Endothelial cell of umbilical vein (primary cell): ENCODE measurements around the gene ANKRD31. TPM values are rescaled to one million over a fixed set of nuclear protein-coding genes. Genes with fewer than 3 reads are reported as not detected.

Experiments
- BruUV-seq: library from RNA; stranded (reverse); fragments of 400-500 nt; replicated peaks from 2 replicates; lab custom pipeline; 2021; lab: Mats Ljungman, UMichigan
- CTCF ChIA-PET: fragments of 300-600, 350-600 bp; sonication (Branson Sonifier 250); formaldehyde crosslinking; loops from one replicate; lab custom pipeline; 2021; ENCODE audit warnings: antibody characterized with exemption, inconsistent platforms; lab: Charles Lee
- POLR2A ChIA-PET: fragments of 300-600, 350-600 bp; sonication (Branson Sonifier 250); formaldehyde crosslinking; loops from one replicate; lab custom pipeline; 2021; ENCODE audit warnings: antibody characterized with exemption, inconsistent platforms; lab: Charles Lee
- DNase-seq: peaks from one replicate; pipeline ENCODE4 v3.0.0-alpha.2; 2011; ENCODE audit warnings: low read depth, low spot score
- FAIRE-seq: peaks from 2 replicates; lab custom pipeline; 2011; peaks lifted over from hg19 to GRCh38; lab: Jason Lieb, UNC
- H2AFZ ChIP-seq: 2 replicates; pipeline ENCODE4 v1.6.0; 2012; ENCODE audit warnings: low read depth, low read length, control low read depth, inconsistent platforms
- H3K27ac ChIP-seq: 2 replicates; pipeline ENCODE4 v1.5.1; 2011; ENCODE audit warnings: low read depth, mild to moderate bottlenecking, control low read depth, low read length, moderate library complexity; ENCODE audit not compliant: insufficient read depth
- H3K27me3 ChIP-seq, 2 experiments: 2 replicates each; pipeline versions ENCODE4 v1.6.0 to v1.6.1; 2011; ENCODE audit warnings: low read length in 2 of 2, mixed read lengths in 1 of 2; ENCODE audit not compliant: control insufficient read depth in 2 of 2, insufficient read depth in 2 of 2
- H3K36me3 ChIP-seq, 2 experiments: 2 replicates in 1 of 2; 3 replicates in 1 of 2; pipeline ENCODE4 v1.5.1; 2011; ENCODE audit warnings: low read length in 2 of 2, mild to moderate bottlenecking in 1 of 2, moderate library complexity in 1 of 2; ENCODE audit not compliant: control insufficient read depth in 2 of 2, insufficient read depth in 2 of 2; ENCODE audit errors: extremely low read depth in 1 of 2
- H3K4me1 ChIP-seq: 3 replicates; pipeline ENCODE4 v1.5.1; 2011; ENCODE audit warnings: mild to moderate bottlenecking, low read length; ENCODE audit not compliant: control insufficient read depth, insufficient read depth; ENCODE audit errors: extremely low read depth
- H3K4me2 ChIP-seq: 2 replicates; pipeline ENCODE4 v1.6.1; 2011; ENCODE audit warnings: low read length, control low read depth, mixed read lengths; ENCODE audit not compliant: insufficient read depth
- H3K4me3 ChIP-seq, 3 experiments: fragments of 200-600 bp in 1 of 3; sonication (generic), shearing (Covaris generic) in 1 of 3; replicated peaks in 1 of 3; 2 replicates each; pipeline ENCODE4 v1.5.1; 2011 to 2016; ENCODE audit warnings: control low read depth in 3 of 3, low read length in 3 of 3, mild to moderate bottlenecking in 2 of 3, inconsistent platforms in 1 of 3, low read depth in 1 of 3, moderate library complexity in 1 of 3; ENCODE audit not compliant: insufficient read depth in 1 of 3
- H3K79me2 ChIP-seq: 2 replicates; pipeline ENCODE4 v1.6.0; 2012; ENCODE audit warnings: low read length, inconsistent platforms; ENCODE audit not compliant: control insufficient read depth, insufficient read depth
- H3K9ac ChIP-seq: replicated peaks from 2 replicates; pipeline ENCODE3; 2011; ENCODE audit warnings: low read length, control low read depth; ENCODE audit not compliant: insufficient read depth; ENCODE audit errors: extremely low read depth
- H3K9me1 ChIP-seq: replicated peaks from 3 replicates; pipeline ENCODE4 v1.6.0; 2011; ENCODE audit warnings: mild to moderate bottlenecking, low read length; ENCODE audit not compliant: control insufficient read depth, insufficient read depth; ENCODE audit errors: extremely low read depth
- H3K9me3 ChIP-seq: replicated peaks from 2 replicates; pipeline ENCODE4 v1.5.1; 2012; ENCODE audit warnings: low read length, inconsistent platforms; ENCODE audit not compliant: control insufficient read depth, insufficient read depth
- H4K20me1 ChIP-seq: replicated peaks from 2 replicates; pipeline ENCODE3; 2011; ENCODE audit warnings: mild to moderate bottlenecking, low read length; ENCODE audit not compliant: control insufficient read depth, insufficient read depth; ENCODE audit errors: extremely low read depth
- POLR2A ChIP-seq: IDR thresholded peaks from 2 replicates; pipeline ENCODE4 v1.6.1; 2012; ENCODE audit warnings: low read depth, mild to moderate bottlenecking, control low read depth, low read length
- dilution Hi-C: fragments of 300-500 bp; cut with MboI; formaldehyde crosslinking; loops from one replicate; pipeline ENCODE4 v1.15.0; 2019; ENCODE audit warnings: low sequenced_read_pairs; ENCODE audit not compliant: extremely low pct_ligation_motif_present
- intact Hi-C: fragments of 100-400 bp; cut with micrococcal nuclease; formaldehyde crosslinking; loops from one replicate; pipeline ENCODE4 v1.10.0; 2022
- polyA plus RNA-seq, 4 experiments: library from polyadenylated mRNA; depleted of rRNA in 3 of 4; stranded (reverse) in 3 of 4; unstranded in 1 of 4; fragments of >200 nt; gene quantifications; 2 replicates each; pipeline versions ENCODE4 v1.2.1 to v1.2.3, GENCODE V29; 2011 to 2012; ENCODE audit warnings: missing spikeins in 1 of 4
- small RNA-seq: library from RNA; depleted of rRNA; stranded (forward); fragments of <200 nt; gene quantifications from one replicate; pipeline ENCODE3, GENCODE V24; 2012; ENCODE audit warnings: low replicate concordance, low read depth; ENCODE audit not compliant: insufficient read depth, insufficient read length
- total RNA-seq: library from RNA; stranded (reverse); gene quantifications from 2 replicates; pipeline ENCODE4 v1.2.3, GENCODE V29; 2021

ANKRD31 gene
- total and polyA plus RNA-seq, 2 donors (not counting 3 experiments of a cell fraction or from before 2014, with no cell fraction given): not detected

GRCh38 chr5:75018805-75019587, 217.7 kb downstream of the ANKRD31 start:
- FAIRE-seq (no peak), DNase-seq (no peak)
- Histone ChIP-seq H3K9me1 (no peaks in the 10 kb centered on the region), H3K4me3 (no peak overlapping the region), H3K36me3 (no peaks in the 10 kb centered on the region), H3K4me2 (no peak overlapping the region), H3K9me3 (no peaks in the 10 kb centered on the region), H3K27ac (no peak overlapping the region), H4K20me1 (no peaks in the 10 kb centered on the region), H3K9ac (no peak overlapping the region), H3K4me1 (no peaks in the 10 kb centered on the region), H3K27me3 (no peaks in the 10 kb centered on the region), H2AFZ (no peak overlapping the region), H3K79me2 (no peaks in the 10 kb centered on the region)
- dilution Hi-C loops: no loop called here
- POLR2A ChIA-PET: no interaction called here
- CTCF ChIA-PET: no interaction called here
- intact Hi-C loops: no loop called here
- BruUV-seq: no TSS peak
- TF ChIP-seq POLR2A: no peak

Small RNA genes within 50 kb of the gene (small RNA-seq; reads per million reads assigned to genes)
- not detected for gene SUMO2P5

Other genes starting within 250 kb of the ANKRD31 start
- not detected in 2 replicates for gene GCNT4, start 184.3 kb downstream of the ANKRD31 start, total RNA-seq
- gene GCNT4, start 184.3 kb downstream of the ANKRD31 start, polyA plus RNA-seq: not detected in 2 replicates
- 104 and 128 TPM in 2 replicates for gene HMGCR, start 100.3 kb upstream of the ANKRD31 start, total RNA-seq
- 23.8 and 39.6 TPM in 2 replicates for gene HMGCR, start 100.3 kb upstream of the ANKRD31 start, polyA plus RNA-seq